Neutrophil (primary cell): ENCODE results near the gene SLC39A11.

Experiments used
- H3K27ac ChIP-seq: fragments of 200-600 bp; sonication (generic); 2 replicates; pipeline ENCODE4 v1.5.1; 2016; ENCODE audit warnings: mild to moderate bottlenecking, moderate library complexity
- H3K27me3 ChIP-seq: fragments of 200-600 bp; sonication (generic); 2 replicates; pipeline ENCODE4 v1.6.0; 2016; ENCODE audit warnings: mild to moderate bottlenecking
- H3K36me3 ChIP-seq: fragments of 200-600 bp; sonication (generic); 2 replicates; pipeline ENCODE4 v1.5.1; 2017
- H3K4me1 ChIP-seq, 2 experiments: fragments of 200-600 bp in 1 of 2; sonication (generic) in 1 of 2; 1 replicate in 1 of 2; 2 replicates in 1 of 2; pipeline versions ENCODE4 v1.5.1 to v1.6.1; 2013 to 2016; ENCODE audit warnings: low read depth in 1 of 2, low read length in 1 of 2, mild to moderate bottlenecking in 1 of 2, moderate library complexity in 1 of 2; ENCODE audit not compliant: control insufficient read depth in 1 of 2, insufficient read depth in 1 of 2
- H3K4me3 ChIP-seq, 2 experiments: fragments of 200-600 bp in 1 of 2; sonication (generic) in 1 of 2; 1 replicate in 1 of 2; 2 replicates in 1 of 2; pipeline ENCODE4 v1.5.1; 2013 to 2016; ENCODE audit warnings: low read depth in 1 of 2, low read length in 1 of 2, mild to moderate bottlenecking in 1 of 2, moderate library complexity in 1 of 2
- H3K9me3 ChIP-seq: fragments of 200-600 bp; sonication (generic); 2 replicates; pipeline ENCODE4 v1.5.1; 2016
- CTCF ChIP-seq: fragments of 200-600 bp; sonication (generic); IDR thresholded peaks from 2 replicates; pipeline ENCODE4 v1.5.1; 2016; ENCODE audit warnings: antibody characterized with exemption

The SLC39A11 gene

GRCh38 chr17:73119631-73120030, 27.1 kb upstream of the SLC39A11 start:
- Histone ChIP-seq H3K4me1 (peaks cover 0 to 8% of the 10 kb centered on the region in 2 experiments), H3K27ac (no peak overlapping the region), H3K27me3 (no peaks in the 10 kb centered on the region), H3K9me3 (no peaks in the 10 kb centered on the region), H3K36me3 (no peaks in the 10 kb centered on the region), H3K4me3 (no peak overlapping the region)
- TF ChIP-seq CTCF, result no peak

GRCh38 chr17:73118951-73119391, 26.5 kb upstream of the SLC39A11 start:
- peaks cover 0 to 7% of the 10 kb centered on the region in 2 experiments for H3K4me1 ChIP-seq
- no peaks in the 10 kb centered on the region for H3K9me3 ChIP-seq
- H3K36me3 ChIP-seq, result no peaks in the 10 kb centered on the region
- H3K4me3 ChIP-seq, result no peak overlapping the region
- H3K27ac ChIP-seq, result no peak overlapping the region
- no peak for TF ChIP-seq CTCF
- no peaks in the 10 kb centered on the region for H3K27me3 ChIP-seq

GRCh38 chr17:73118139-73118538, 25.7 kb upstream of the SLC39A11 start:
- TF ChIP-seq CTCF, result no peak
- Histone ChIP-seq H3K27ac (no peak overlapping the region), H3K4me3 (no peak overlapping the region), H3K36me3 (no peaks in the 10 kb centered on the region), H3K9me3 (no peaks in the 10 kb centered on the region), H3K27me3 (no peaks in the 10 kb centered on the region), H3K4me1 (no peaks in the 10 kb centered on the region)

- H3K4me1 ChIP-seq, result peaks cover 6% of the 10 kb centered on the region in 2 experiments
- H3K27ac ChIP-seq, result no peak overlapping the region
- no peaks in the 10 kb centered on the region for H3K9me3 ChIP-seq
- TF ChIP-seq CTCF, result no peak
- no peaks in the 10 kb centered on the region for H3K27me3 ChIP-seq
- no peaks in the 10 kb centered on the region for H3K36me3 ChIP-seq
- no peak overlapping the region for H3K4me3 ChIP-seq
These were observed 19.8 kb upstream of the SLC39A11 start for GRCh38 chr17:73112246-73112645.

- TF ChIP-seq CTCF, result no peak
- H3K36me3 ChIP-seq, result no peaks in the 10 kb centered on the region
- H3K4me3 ChIP-seq, result no peak overlapping the region
- H3K27ac ChIP-seq, result no peak overlapping the region
- H3K9me3 ChIP-seq, result no peaks in the 10 kb centered on the region
- H3K27me3 ChIP-seq, result no peaks in the 10 kb centered on the region
- H3K4me1 ChIP-seq, result peaks cover 6% of the 10 kb centered on the region in 2 experiments
These were observed 18.9 kb upstream of the SLC39A11 start for GRCh38 chr17:73111386-73111785.

- Histone ChIP-seq H3K27me3 (no peaks in the 10 kb centered on the region), H3K36me3 (no peaks in the 10 kb centered on the region), H3K4me1 (peaks cover 15 to 19% of the 10 kb centered on the region in 2 experiments), H3K4me3 (no peak overlapping the region), H3K9me3 (no peaks in the 10 kb centered on the region), H3K27ac (no peak overlapping the region)
- TF ChIP-seq CTCF, result no peak
These were observed 14.7 kb upstream of the SLC39A11 start for GRCh38 chr17:73107191-73107590.
